AG10803 (cell line): Measurements from ENCODE around the gene PTPRM.

ENCODE experiments used
- DNase-seq: peaks from one replicate; pipeline ENCODE4 v3.0.0; 2010; ENCODE audit warnings: low read depth
- H3K4me3 ChIP-seq: 2 replicates; pipeline ENCODE4 v1.5.1; 2011; ENCODE audit warnings: mild to moderate bottlenecking, low read length, control low read depth
- CTCF ChIP-seq: conservative IDR thresholded peaks from 2 replicates; pipeline ENCODE4 v1.5.1; 2011; ENCODE audit warnings: mild to moderate bottlenecking, low read length, control low read depth, inconsistent platforms

The PTPRM gene

DNA sequence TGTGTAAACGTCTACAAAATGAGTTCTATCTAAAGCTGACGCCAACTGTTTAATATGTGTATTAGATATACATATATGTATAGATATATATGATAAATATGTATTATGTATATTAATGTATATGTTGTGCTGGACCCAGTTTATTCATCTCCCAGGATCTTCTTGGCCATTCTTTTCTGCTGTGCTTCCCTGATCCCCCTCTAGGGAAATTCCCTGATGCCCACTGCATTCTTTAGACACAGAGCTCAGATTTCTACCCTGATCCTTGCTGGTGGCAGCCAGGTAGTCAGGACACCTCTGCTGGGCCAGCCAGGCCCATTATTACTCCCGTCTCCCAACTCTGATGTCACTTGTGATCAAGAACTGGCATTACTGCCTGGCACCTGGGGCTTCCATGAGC is 292.0 kb downstream of the PTPRM start:
- no peak for TF ChIP-seq CTCF
- no peak for DNase-seq
- no peak overlapping the region for H3K4me3 ChIP-seq

DNA sequence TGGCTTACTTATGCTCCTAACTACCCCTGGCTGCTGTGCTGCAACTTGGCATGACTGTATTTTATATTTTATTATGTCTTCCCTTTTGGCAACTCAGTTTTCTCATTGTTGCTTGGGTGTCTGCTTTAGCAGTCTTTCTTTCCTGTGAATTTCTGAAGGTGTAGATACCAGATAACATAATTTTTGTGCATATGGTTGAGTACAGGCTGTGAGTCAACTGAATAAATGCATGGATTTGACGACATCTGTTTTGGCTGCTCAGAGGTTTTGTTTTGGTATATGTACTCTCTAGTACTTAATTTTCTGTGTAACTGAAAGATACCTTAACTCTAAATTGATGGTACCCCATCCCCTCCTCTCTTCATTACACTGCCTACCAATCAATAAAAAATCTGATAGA is 303.1 kb downstream of the PTPRM start:
- no peak for DNase-seq
- TF ChIP-seq CTCF, result no peak
- H3K4me3 ChIP-seq, result no peak overlapping the region

GRCh38 chr18:7870855-7871254 is 303.7 kb downstream of the PTPRM start:
- TF ChIP-seq CTCF, result no peak
- peak; percentile 70 for DNase-seq

GRCh38 chr18:7871560-7872456 is 304.7 kb downstream of the PTPRM start:
- no peak for TF ChIP-seq CTCF
- DNase-seq, result peak; percentile 10
- H3K4me3 ChIP-seq, result no peak overlapping the region

More at GRCh38 chr18:7870855-7871254, 303.7 kb downstream of the PTPRM start:
- H3K4me3 ChIP-seq, result no peak overlapping the region

GRCh38 chr18:7872569-7872968 is 305.5 kb downstream of the PTPRM start:
- H3K4me3 ChIP-seq, result no peak overlapping the region
- DNase-seq, result peak; percentile 69
- peak; percentile 38 for TF ChIP-seq CTCF

DNA sequence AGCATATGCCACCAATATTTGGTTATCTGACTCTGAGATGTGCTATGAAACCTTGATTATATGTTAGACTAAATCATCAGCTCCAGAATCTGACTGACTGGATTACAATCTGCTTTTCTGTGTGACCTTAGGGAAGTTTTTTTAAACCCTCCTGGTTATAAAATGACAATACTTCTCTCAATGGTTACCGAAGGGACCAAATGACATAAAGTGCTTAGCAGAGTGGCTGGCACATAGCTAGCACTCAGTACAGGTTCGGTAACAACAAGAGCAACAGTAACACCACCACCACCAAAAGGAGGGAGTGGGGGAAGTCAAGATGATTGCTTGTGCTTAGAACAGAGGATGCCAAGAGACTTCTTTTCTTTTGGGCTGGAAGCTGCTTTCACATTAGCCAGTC is 306.2 kb downstream of the PTPRM start:
- H3K4me3 ChIP-seq, result no peak overlapping the region
- no peak for TF ChIP-seq CTCF
- no peak for DNase-seq
